Stimulated activated naive CD8-positive, alpha-beta T cell treated with anti-CD3 and anti-CD28 coated beads, Interleukin-15, Interleukin-2, amounts not matched to agents 100 U/mL and 50 U/mL, for 24 hours (primary cell): ENCODE data around the gene DMBX1.
A peak's percentile ranks its signal among the peaks of the same experiment; 100 is the strongest.

ENCODE experiments used
- ATAC-seq: fragments of 150-1000 bp; cut with Tn5 transposase; one replicate; pipeline ENCODE4 v1.10.0; 2021
- DNase-seq: peaks from one replicate; pipeline ENCODE4 v3.0.0; 2021

The DMBX1 gene

DNA sequence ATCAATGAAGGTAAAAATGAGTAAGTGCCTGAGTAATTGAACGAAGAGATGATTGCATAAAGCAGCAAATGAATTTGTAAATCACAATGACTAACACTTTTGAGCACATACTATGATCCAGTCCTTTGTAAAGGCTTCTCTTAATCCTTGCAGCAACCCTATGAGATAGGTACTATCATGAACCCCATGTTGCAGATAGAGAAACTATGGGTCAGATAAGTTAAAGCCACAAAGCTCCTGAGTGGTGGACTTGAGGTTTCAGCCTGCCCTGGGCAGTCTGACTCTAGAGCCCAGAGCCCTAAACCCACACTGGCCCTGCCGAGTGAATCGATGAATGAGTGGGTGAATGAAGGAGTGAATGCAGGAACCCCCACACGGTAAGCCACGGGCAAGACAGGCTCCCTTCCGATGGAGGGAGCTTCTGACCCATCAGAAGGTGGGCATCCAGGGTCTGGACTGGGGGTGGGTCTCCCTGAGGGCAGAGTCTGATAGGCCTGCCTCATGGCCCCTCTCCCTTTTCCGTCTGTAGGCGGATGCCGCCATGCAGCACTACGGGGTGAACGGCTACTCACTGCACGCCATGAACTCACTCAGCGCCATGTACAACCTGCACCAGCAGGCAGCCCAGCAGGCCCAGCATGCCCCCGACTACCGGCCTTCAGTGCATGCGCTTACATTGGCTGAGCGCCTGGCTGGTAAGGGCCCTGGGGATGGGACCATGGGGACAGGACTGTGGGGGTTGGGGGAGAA, 17.0 kb downstream of the DMBX1 start:
- DNase-seq (no peak), ATAC-seq (no peak)

GRCh38 chr1:46508757-46509156, 19.1 kb downstream of the DMBX1 start:
- peak; percentile 78 for ATAC-seq
- no peak for DNase-seq

DNA sequence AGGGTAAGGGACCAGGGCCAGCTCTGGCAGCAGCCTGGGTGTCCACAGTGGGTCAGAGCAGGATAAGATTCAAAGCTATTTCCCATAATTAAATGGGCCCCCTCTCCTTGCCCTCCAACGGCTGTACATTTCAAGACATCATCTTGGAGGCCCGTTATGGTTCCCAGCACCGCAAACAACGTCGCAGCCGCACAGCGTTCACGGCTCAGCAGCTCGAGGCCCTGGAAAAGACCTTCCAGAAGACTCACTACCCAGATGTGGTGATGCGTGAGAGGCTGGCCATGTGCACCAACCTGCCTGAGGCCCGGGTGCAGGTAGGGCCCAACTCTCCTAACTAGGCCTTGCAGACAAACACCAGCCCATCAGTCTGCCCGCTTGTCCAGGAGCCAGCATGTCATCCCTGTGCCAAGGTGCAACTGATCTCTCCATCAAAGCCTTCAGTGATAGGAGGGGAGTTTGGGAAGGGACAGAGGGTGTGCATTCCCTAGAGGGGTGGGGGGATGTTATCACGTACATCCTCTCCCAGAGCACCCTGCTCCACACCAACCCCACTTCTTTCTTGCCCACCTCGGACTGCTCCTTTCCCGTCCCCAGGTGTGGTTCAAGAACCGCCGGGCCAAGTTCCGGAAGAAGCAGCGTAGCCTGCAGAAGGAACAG, 20.8 kb downstream of the DMBX1 start:
- DNase-seq = no peak
- ATAC-seq = no peak

- no peak for DNase-seq
- ATAC-seq = no peak
Observed at GRCh38 chr1:46510998-46511365, 21.3 kb downstream of the DMBX1 start.

- ATAC-seq (no peak), DNase-seq (no peak)
Observed at GRCh38 chr1:46512135-46512791, 22.6 kb downstream of the DMBX1 start.

DNA sequence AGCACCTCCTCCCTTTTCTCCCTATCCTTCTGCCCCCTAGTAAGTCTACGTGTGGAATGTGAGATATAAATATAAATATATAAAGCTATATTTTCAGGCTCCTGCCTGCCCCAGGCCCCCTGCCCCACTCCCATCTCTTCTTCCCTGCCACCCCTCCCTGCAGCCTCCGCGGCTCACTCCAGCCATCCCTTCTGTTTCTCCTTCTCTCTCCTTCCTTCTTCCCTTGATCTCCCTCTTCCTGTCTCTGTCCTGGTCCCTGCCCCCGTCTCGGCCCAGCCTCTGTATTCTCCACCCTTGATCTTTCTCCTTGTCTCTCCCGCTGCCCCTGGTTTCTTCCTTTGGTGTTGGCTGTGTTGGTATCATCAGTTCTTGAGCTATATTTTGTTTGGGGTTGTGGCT, 23.2 kb downstream of the DMBX1 start:
- ATAC-seq = no peak
- no peak for DNase-seq

GRCh38 chr1:46513536-46513935, 23.9 kb downstream of the DMBX1 start:
- ATAC-seq (no peak), DNase-seq (no peak)

DNA sequence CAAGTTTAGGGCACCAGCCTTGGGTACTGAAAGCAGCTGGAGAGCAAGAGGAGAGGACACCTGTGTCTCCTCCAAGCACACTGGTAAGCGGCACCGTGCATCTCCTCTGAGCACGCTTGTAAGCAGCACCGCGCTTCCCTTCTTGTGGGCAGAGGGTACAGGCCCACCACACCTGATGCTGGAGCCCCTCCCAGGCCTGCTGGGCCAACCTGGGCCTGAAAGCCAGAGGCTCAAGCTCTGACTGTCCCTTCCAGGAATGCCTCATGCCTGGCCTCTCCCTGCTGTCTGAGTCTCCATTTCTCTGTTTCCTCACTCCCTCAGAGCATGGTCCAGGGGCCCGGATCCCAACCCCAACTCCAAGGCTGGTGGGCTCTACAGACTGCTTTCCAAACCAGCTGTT, 25.9 kb downstream of the DMBX1 start:
- no peak for DNase-seq
- no peak for ATAC-seq

- ATAC-seq (no peak), DNase-seq (no peak)
Observed at GRCh38 chr1:46516200-46516950, 26.7 kb downstream of the DMBX1 start.

GRCh38 chr1:46517010-46517600, 27.5 kb downstream of the DMBX1 start:
- no peak for ATAC-seq

DNA sequence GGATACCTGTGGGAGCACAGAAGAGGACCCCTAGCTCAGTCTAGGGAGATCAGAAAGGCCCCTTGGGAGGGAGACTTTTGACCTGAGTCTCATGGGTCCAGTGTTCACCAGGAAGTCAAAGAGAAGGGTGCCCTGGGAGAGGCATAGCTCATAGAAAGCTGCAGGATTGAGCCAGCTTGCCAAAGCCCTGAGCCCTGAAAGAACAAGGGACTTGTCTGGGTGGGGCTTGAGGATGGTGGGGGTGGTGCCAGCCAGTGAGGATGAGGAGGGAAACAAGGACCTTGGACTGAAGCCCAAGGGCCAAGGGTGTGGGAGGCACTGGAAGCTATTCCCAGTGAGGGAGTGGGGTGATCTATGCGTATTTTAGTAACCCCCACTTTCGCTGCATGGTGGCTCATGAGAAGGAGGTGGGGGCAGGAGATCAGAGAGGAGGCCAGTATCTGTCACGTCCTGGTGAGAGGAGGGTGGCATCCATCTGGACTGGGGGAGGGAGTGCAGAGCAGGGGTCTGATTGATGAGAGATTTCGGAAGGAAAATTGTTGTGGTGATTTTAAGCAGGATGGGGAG, 28.4 kb downstream of the DMBX1 start:
- ATAC-seq (no peak), DNase-seq (no peak)

More at GRCh38 chr1:46517010-46517600, 27.5 kb downstream of the DMBX1 start:
- DNase-seq = no peak

- DNase-seq (no peak), ATAC-seq (no peak)
Observed at GRCh38 chr1:46519209-46519608, 29.6 kb downstream of the DMBX1 start.

- no peak for ATAC-seq
- DNase-seq = no peak
Observed at GRCh38 chr1:46520063-46520911, 30.7 kb downstream of the DMBX1 start.

DNA sequence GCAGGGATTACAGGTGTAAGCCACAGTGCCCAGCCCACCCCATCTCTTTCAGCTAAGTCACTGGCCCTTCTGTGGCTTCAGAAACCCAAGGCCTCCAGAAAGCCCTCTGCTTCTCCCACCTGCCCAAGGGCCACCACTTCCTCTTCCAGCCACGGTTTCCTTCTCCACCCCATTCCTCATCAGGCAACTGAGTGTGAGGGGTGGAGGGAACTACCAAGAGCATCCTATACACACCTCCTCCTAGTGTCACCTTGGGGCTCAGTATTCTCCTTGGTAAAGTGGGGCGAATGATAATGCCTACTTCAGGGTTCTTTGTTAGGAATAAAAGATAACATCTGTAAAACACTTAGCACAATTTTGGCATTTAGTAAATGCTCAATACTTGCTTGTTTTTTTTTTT, 31.8 kb downstream of the DMBX1 start:
- DNase-seq (no peak), ATAC-seq (no peak)

- ATAC-seq = peak; percentile 93
- peak; percentile 48 for DNase-seq
Observed at GRCh38 chr1:46522184-46522968, 32.7 kb downstream of the DMBX1 start.

- DNase-seq (no peak), ATAC-seq (no peak)
Observed at GRCh38 chr1:46522969-46523320, 33.3 kb downstream of the DMBX1 start.

DNA sequence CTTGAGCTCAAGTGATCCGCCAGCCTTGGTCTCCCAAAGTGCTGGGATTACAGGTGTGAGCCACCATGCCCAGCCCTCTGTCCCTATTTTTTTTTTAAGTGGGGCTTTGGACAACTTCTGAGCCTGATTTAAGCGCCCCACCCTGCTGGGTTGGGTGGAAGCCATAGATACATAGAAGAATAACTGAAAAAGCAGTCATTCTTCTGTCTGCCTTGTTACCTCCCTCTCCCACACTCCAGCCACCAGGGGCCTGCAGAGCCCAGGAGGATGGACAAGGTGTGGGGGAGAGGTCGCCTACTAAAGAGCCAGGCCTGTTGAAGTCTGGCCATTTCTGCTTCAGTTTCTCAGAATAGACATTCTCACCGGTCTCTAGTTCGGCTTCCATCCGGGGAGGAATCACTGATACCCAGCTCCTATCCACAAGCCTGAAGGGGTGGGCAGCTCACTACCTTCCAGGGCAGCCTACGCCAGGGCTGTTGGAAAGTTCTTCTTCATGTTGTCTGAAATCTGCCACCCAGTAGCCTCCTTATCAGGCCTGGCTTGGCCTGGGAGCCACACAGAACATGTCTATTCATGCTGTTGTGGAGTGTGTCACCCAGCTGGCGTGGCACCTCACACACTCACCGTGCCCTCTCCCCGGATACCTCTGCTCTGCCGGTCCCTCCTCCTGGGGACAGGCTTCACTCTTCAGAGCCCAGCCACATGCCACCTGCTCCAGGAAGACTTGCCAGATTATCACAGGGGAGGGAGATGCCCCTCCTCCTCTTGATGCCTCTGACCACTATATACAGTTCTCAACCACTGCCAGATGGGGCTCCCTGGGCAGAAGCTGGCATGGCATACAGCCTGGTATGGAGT, 34.1 kb downstream of the DMBX1 start:
- DNase-seq (no peak), ATAC-seq (no peak)

- ATAC-seq (no peak), DNase-seq (no peak)
Observed at GRCh38 chr1:46524843-46525242, 35.2 kb downstream of the DMBX1 start.

GRCh38 chr1:46525253-46525983, 35.8 kb downstream of the DMBX1 start:
- DNase-seq (no peak), ATAC-seq (no peak)
